Endothelial cell of umbilical vein (primary cell): Measurements from ENCODE around the gene CERS3. TPM values are rescaled to one million over a fixed set of nuclear protein-coding genes. Genes with fewer than 3 reads are reported as not detected.

Experiments used
- BruUV-seq: library from RNA; stranded (reverse); fragments of 400-500 nt; replicated peaks from 2 replicates; lab custom pipeline; 2021; lab: Mats Ljungman, UMichigan
- CTCF ChIA-PET: fragments of 300-600, 350-600 bp; sonication (Branson Sonifier 250); formaldehyde crosslinking; loops from one replicate; lab custom pipeline; 2021; ENCODE audit warnings: antibody characterized with exemption, inconsistent platforms; lab: Charles Lee
- POLR2A ChIA-PET: fragments of 300-600, 350-600 bp; sonication (Branson Sonifier 250); formaldehyde crosslinking; loops from one replicate; lab custom pipeline; 2021; ENCODE audit warnings: antibody characterized with exemption, inconsistent platforms; lab: Charles Lee
- DNase-seq: peaks from one replicate; pipeline ENCODE4 v3.0.0-alpha.2; 2011; ENCODE audit warnings: low read depth, low spot score
- FAIRE-seq: peaks from 2 replicates; lab custom pipeline; 2011; peaks lifted over from hg19 to GRCh38; lab: Jason Lieb, UNC
- H2AFZ ChIP-seq: 2 replicates; pipeline ENCODE4 v1.6.0; 2012; ENCODE audit warnings: low read depth, low read length, control low read depth, inconsistent platforms
- H3K27ac ChIP-seq: 2 replicates; pipeline ENCODE4 v1.5.1; 2011; ENCODE audit warnings: low read depth, mild to moderate bottlenecking, control low read depth, low read length, moderate library complexity; ENCODE audit not compliant: insufficient read depth
- H3K27me3 ChIP-seq, 2 experiments: 2 replicates each; pipeline versions ENCODE4 v1.6.0 to v1.6.1; 2011; ENCODE audit warnings: low read length in 2 of 2, mixed read lengths in 1 of 2; ENCODE audit not compliant: control insufficient read depth in 2 of 2, insufficient read depth in 2 of 2
- H3K36me3 ChIP-seq, 2 experiments: 2 replicates in 1 of 2; 3 replicates in 1 of 2; pipeline ENCODE4 v1.5.1; 2011; ENCODE audit warnings: low read length in 2 of 2, mild to moderate bottlenecking in 1 of 2, moderate library complexity in 1 of 2; ENCODE audit not compliant: control insufficient read depth in 2 of 2, insufficient read depth in 2 of 2; ENCODE audit errors: extremely low read depth in 1 of 2
- H3K4me1 ChIP-seq: 3 replicates; pipeline ENCODE4 v1.5.1; 2011; ENCODE audit warnings: mild to moderate bottlenecking, low read length; ENCODE audit not compliant: control insufficient read depth, insufficient read depth; ENCODE audit errors: extremely low read depth
- H3K4me2 ChIP-seq: 2 replicates; pipeline ENCODE4 v1.6.1; 2011; ENCODE audit warnings: low read length, control low read depth, mixed read lengths; ENCODE audit not compliant: insufficient read depth
- H3K4me3 ChIP-seq, 3 experiments: fragments of 200-600 bp in 1 of 3; sonication (generic), shearing (Covaris generic) in 1 of 3; replicated peaks in 1 of 3; 2 replicates each; pipeline ENCODE4 v1.5.1; 2011 to 2016; ENCODE audit warnings: control low read depth in 3 of 3, low read length in 3 of 3, mild to moderate bottlenecking in 2 of 3, inconsistent platforms in 1 of 3, low read depth in 1 of 3, moderate library complexity in 1 of 3; ENCODE audit not compliant: insufficient read depth in 1 of 3
- H3K79me2 ChIP-seq: 2 replicates; pipeline ENCODE4 v1.6.0; 2012; ENCODE audit warnings: low read length, inconsistent platforms; ENCODE audit not compliant: control insufficient read depth, insufficient read depth
- H3K9ac ChIP-seq: replicated peaks from 2 replicates; pipeline ENCODE3; 2011; ENCODE audit warnings: low read length, control low read depth; ENCODE audit not compliant: insufficient read depth; ENCODE audit errors: extremely low read depth
- H3K9me1 ChIP-seq: replicated peaks from 3 replicates; pipeline ENCODE4 v1.6.0; 2011; ENCODE audit warnings: mild to moderate bottlenecking, low read length; ENCODE audit not compliant: control insufficient read depth, insufficient read depth; ENCODE audit errors: extremely low read depth
- H3K9me3 ChIP-seq: replicated peaks from 2 replicates; pipeline ENCODE4 v1.5.1; 2012; ENCODE audit warnings: low read length, inconsistent platforms; ENCODE audit not compliant: control insufficient read depth, insufficient read depth
- H4K20me1 ChIP-seq: replicated peaks from 2 replicates; pipeline ENCODE3; 2011; ENCODE audit warnings: mild to moderate bottlenecking, low read length; ENCODE audit not compliant: control insufficient read depth, insufficient read depth; ENCODE audit errors: extremely low read depth
- CTCF ChIP-seq, 2 donors: IDR thresholded peaks; 1 replicate in 1 of 2; 2 replicates in 1 of 2; pipeline ENCODE4 v1.5.1; 2011; ENCODE audit warnings: low read length in 2 of 2, mild to moderate bottlenecking in 2 of 2, moderate library complexity in 2 of 2, control low read depth in 1 of 2, inconsistent platforms in 1 of 2, low read depth in 1 of 2; ENCODE audit not compliant: insufficient read depth in 1 of 2; ENCODE audit errors: extremely low read depth in 1 of 2
- EZH2 ChIP-seq: IDR thresholded peaks from 2 replicates; pipeline ENCODE4 v1.6.1; 2012; ENCODE audit warnings: borderline replicate concordance, low read depth, mild to moderate bottlenecking, moderate library complexity, low read length, inconsistent platforms; ENCODE audit not compliant: severe bottlenecking
- FOS ChIP-seq: IDR thresholded peaks from 2 replicates; pipeline ENCODE4 v1.6.1; 2011; ENCODE audit warnings: mild to moderate bottlenecking, low read length, moderate library complexity, borderline replicate concordance; ENCODE audit not compliant: insufficient read depth
- GATA2 ChIP-seq: IDR thresholded peaks from 2 replicates; pipeline ENCODE4 v1.7.0; 2011; ENCODE audit warnings: low read depth, mild to moderate bottlenecking, moderate library complexity, mixed read lengths, low read length; ENCODE audit not compliant: insufficient read length, insufficient read depth
- JUN ChIP-seq: IDR thresholded peaks from 2 replicates; pipeline ENCODE4 v1.6.1; 2011; ENCODE audit warnings: borderline replicate concordance, low read depth; ENCODE audit not compliant: insufficient read length, insufficient read depth
- MAX ChIP-seq: IDR thresholded peaks from 2 replicates; pipeline ENCODE4 v1.6.1; 2011; ENCODE audit not compliant: insufficient read depth, insufficient read length
- MYC ChIP-seq: IDR thresholded peaks from one replicate; pipeline ENCODE4 v1.6.1; 2011; ENCODE audit warnings: mild to moderate bottlenecking, low read depth, low read length
- POLR2A ChIP-seq: IDR thresholded peaks from 2 replicates; pipeline ENCODE4 v1.6.1; 2012; ENCODE audit warnings: low read depth, mild to moderate bottlenecking, control low read depth, low read length
- POLR2AphosphoS5 ChIP-seq: IDR thresholded peaks from 2 replicates; pipeline ENCODE4 v1.6.1; 2012; ENCODE audit warnings: low read depth, mild to moderate bottlenecking, control low read depth, low read length, moderate library complexity; ENCODE audit not compliant: insufficient read depth
- dilution Hi-C: fragments of 300-500 bp; cut with MboI; formaldehyde crosslinking; loops from one replicate; pipeline ENCODE4 v1.15.0; 2019; ENCODE audit warnings: low sequenced_read_pairs; ENCODE audit not compliant: extremely low pct_ligation_motif_present
- intact Hi-C: fragments of 100-400 bp; cut with micrococcal nuclease; formaldehyde crosslinking; loops from one replicate; pipeline ENCODE4 v1.10.0; 2022
- polyA plus RNA-seq, 4 experiments: library from polyadenylated mRNA; depleted of rRNA in 3 of 4; stranded (reverse) in 3 of 4; unstranded in 1 of 4; fragments of >200 nt; gene quantifications; 2 replicates each; pipeline versions ENCODE4 v1.2.1 to v1.2.3, GENCODE V29; 2011 to 2012; ENCODE audit warnings: missing spikeins in 1 of 4
- total RNA-seq: library from RNA; stranded (reverse); gene quantifications from 2 replicates; pipeline ENCODE4 v1.2.3, GENCODE V29; 2021

Gene CERS3
- total and polyA plus RNA-seq, 2 donors (not counting 3 experiments of a cell fraction or from before 2014, with no cell fraction given), result not detected

DNA sequence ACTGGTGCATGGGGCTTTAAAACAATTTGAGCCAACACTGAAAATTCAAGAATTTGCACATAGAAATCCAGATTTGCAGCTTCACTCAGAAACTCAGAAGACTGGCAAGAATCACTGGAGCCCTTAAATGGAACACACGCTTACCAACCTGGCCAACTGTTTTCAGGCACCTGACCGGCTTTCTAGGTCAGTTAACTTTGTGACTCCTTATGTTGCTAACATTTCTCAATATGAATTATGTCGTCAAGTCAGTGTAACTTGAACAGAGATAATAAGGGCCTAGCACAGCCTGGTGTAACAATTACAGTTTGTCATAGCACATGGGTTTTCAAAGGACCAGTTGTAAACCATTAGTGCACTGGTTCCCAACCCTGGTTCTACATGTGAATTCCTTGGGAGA is 6.8 kb downstream of the CERS3 start:
- Histone ChIP-seq H3K27ac (no peak overlapping the region), H3K4me3 (no peak overlapping the region), H4K20me1 (no peaks in the 10 kb centered on the region), H3K36me3 (no peaks in the 10 kb centered on the region), H3K4me2 (no peak overlapping the region), H2AFZ (no peak overlapping the region), H3K4me1 (no peaks in the 10 kb centered on the region), H3K27me3 (no peaks in the 10 kb centered on the region), H3K9me1 (no peaks in the 10 kb centered on the region), H3K9me3 (no peaks in the 10 kb centered on the region), H3K9ac (no peak overlapping the region), H3K79me2 (no peaks in the 10 kb centered on the region)
- TF ChIP-seq FOS, result no peak
- TF ChIP-seq MYC, result no peak
- TF ChIP-seq POLR2A, result no peak
- no peak for TF ChIP-seq GATA2
- TF ChIP-seq CTCF (IDR thresholded peaks at IDR 0.05; ENCODE audit: extremely low read depth in 1 of 2, insufficient read depth in 1 of 2, low read depth in 1 of 2, low read length in 2 of 2), result no peak
- no peak for TF ChIP-seq JUN
- no peak for TF ChIP-seq POLR2AphosphoS5
- no peak for TF ChIP-seq EZH2
- TF ChIP-seq MAX, result no peak
- ChIA-PET CTCF (no interaction called here), POLR2A (no interaction called here)
- FAIRE-seq (no peak), DNase-seq (no peak)
- BruUV-seq, result no TSS peak
- intact Hi-C loops (no loop called here), dilution Hi-C loops (no loop called here)
